Skin of body (tissue), 2 donors: ENCODE measurements around the gene PTPRN2. TPM values are rescaled to one million over a fixed set of nuclear protein-coding genes. Genes with fewer than 3 reads are reported as not detected.
"Not testable (repeated sequence)": the region's sequence is repeated elsewhere in the genome, so short reads cannot be mapped to it uniquely, and the experiment has no call there.

Source experiments
- DNase-seq: peaks from one replicate; lab custom pipeline; 2025; lab: John Stamatoyannopoulos, UW
- total RNA-seq: library from RNA; depleted of rRNA; stranded (reverse); fragments of >200 nt; gene quantifications from one replicate; pipeline ENCODE4 v1.2.3, GENCODE V29; 2014

The PTPRN2 gene
- total RNA-seq, 1 donor from 2014 or later = 0.99 TPM

GRCh38 chr7:157792241-157793086 is 795.2 kb downstream of the PTPRN2 start:
- DNase-seq = no peak

GRCh38 chr7:157791666-157792065 is 796.0 kb downstream of the PTPRN2 start:
- DNase-seq = no peak

GRCh38 chr7:157791261-157791660 is 796.4 kb downstream of the PTPRN2 start:
- DNase-seq = no peak

DNA sequence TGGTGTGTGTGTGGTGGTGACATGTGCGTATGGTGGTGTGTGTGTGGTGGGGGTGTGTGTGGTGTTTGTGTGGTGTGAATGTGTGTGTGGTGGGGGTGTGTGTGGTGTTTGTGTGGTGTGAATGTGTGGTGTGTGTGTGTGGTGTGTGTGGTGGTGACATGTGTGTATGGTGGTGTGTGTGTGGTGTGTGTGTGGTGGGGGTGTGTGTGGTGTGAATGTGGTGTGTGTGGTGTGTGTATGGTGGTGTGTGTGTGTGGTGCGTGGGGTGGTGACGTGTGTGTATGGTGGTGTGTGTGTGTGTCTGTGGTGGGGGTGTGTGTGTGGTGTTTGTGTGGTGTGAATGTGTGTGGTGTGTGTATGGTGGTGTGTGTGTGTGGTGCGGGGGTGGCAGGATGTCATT is 797.7 kb downstream of the PTPRN2 start:
- no peak for DNase-seq

DNA sequence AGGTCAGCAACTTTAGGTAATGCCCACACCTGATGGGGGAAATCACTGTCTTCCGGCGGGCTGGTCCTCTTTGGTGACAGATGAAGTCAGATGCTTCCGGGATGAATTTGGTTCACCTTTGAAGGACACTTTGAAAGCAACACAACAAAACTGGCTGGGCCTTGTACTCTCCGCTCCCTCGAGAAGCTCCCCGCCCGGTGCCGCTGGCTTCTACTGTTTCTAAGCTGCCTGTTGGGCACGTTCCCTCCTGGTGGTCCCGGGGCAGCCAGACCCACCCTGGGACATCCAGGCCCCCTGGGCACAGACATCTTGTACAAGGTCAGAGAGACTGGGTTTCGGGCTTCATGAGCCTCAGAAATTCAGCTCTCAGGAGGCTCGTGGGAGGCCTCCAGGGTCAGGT is 798.5 kb downstream of the PTPRN2 start:
- no peak for DNase-seq

DNA sequence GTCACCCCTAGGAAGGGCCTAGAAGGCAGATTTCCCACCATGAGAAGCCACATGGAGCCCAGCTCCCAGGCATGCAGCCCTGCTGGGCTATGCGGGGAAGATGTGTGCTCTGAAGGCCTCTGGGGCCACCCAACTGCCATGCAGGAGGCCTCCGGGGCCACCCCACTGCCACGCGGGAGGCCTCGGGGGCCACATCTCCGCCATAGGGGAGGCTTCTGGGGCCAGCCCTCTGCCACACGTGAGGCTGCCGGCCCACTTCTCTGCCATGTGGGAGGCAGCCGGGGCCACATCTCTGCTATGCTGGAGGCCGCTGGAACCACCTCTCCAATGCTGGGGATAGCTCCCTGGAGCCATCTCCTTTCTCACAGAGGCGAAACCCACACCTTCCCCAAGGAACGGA is 799.0 kb downstream of the PTPRN2 start:
- no peak for DNase-seq

DNA sequence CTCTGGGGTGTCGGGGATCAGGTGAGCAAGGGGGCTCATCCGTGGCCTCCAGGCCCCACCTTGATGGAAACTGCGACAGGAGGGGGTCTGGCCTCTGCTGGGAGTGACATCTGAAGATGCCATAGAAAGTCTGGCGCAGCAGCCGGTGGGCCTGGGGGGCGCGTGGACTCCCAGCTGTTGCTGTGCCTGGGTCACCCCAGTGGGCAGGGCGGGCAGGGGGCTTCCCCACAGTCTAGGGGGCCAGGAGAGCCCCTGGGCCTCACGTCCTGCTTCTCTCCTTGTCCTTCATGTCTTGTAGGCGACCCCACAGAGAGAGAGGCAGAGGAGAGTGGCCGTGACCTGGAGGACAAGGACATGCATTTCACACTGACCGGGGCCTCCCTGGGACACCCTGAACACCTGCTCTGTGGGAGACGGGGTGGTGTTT is 800.3 kb downstream of the PTPRN2 start:
- DNase-seq = no peak

- no peak for DNase-seq
These were observed 801.0 kb downstream of the PTPRN2 start for GRCh38 chr7:157786375-157787274.

GRCh38 chr7:157785486-157786186 is 802.0 kb downstream of the PTPRN2 start:
- no peak for DNase-seq

DNA sequence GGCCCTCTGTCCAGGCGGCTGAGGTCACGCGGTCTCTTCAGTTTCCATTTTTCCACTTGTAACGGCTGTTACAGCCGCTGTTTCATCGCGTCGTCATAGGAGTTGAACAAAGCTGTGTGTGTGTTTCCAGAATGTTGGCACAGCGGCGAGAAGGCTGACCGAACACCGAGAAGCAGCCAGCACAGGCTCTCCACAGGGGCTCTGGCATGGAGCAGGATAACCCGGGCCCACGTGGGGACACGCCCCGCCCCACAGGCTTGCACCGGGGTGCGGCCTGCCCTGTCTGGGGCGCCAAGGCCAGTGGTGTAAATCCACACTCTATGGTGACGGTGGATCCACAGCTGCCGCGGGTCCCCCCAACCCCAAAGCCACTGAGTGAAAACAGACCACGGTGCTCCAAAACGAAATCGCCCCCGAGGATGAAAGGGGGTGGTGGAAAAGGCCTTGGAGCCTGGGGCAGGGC is 802.6 kb downstream of the PTPRN2 start:
- DNase-seq = no peak

- no peak for DNase-seq
These were observed 803.4 kb downstream of the PTPRN2 start for GRCh38 chr7:157784041-157784835.

DNA sequence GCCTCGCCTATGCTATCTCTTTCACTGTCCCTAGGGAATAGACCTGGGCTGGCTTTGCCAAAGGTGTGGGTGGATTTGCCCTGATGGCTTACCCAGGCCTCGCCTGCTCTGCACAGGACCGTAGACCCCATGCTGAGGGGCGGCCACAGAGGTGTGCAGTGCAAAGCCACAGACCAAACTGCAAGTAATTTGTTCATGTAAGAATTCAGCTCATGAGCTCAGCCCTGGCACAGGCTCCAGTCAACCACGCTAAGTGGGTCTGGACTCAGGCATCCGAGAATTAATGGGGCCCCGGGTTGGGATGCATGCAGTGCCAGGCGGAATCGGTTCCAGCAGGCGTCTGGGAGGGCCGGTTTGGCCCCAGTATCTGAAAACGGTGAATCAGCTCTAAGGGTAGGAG is 805.6 kb downstream of the PTPRN2 start:
- DNase-seq = no peak

DNA sequence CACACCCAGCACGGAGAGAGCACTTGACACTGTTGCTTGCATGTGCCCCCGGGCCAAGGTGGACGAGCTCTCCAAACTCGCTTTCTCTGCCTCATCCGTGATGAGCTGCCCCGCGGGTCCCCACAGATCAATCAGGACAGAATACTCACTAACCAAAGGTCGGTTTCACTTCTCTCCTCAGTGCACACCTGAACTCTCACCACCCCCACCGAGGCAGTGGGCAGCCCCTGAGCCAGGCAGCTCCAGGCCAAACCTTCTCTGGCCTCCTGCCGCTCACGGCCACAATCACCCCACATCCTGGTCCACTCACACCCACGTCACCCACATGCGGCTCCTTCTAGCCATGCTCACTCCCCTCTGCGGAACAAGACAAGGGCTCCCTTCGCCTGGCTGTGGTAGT is 806.9 kb downstream of the PTPRN2 start:
- no peak for DNase-seq

DNA sequence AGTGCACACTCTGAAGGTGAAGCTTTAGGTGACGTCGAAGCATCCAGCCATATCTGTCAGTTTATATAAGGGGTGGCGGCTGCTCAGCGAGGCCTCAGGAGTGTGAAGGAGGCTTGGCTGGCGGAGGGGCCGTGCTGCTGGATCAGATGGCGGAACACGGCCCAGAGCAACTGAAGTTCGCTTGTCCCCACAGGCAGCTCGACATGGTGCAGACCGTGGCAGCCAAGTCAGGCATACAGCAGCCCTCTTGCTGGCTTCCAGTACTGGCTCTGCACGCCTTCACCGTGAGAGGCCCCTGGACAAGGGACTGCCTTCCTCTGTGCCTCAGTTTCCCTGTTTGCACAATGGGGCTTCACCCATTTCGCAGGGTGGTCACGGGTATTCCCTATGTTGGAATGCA is 807.3 kb downstream of the PTPRN2 start:
- no peak for DNase-seq

- DNase-seq = no peak
These were observed 808.4 kb downstream of the PTPRN2 start for GRCh38 chr7:157779206-157779605.

DNA sequence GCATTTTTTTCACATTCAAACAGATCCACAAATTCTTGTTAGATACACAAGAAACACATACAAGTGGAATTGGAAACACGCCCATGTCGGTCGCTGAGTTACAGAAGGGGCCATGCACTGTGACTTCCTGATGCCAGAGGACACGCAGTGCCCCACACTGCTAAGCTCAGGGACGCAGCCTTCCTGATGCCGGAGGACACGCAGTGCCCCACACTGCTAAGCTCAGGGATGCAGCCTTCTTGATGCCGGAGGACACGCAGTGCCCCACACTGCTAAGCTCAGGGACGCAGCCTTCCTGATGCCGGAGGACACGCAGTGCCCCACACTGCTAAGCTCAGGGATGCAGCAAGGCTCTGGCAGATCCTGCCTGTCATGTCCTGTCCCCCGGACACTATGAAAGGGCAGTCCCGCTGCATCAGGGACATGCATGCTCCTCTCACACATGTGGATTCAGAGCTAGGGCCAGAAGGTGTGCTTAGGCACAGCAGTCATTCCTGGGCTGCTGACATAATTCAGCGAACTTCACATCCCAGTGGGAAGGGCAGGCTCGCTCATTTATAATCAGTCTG is 810.3 kb downstream of the PTPRN2 start:
- not testable (repeated sequence) for DNase-seq

GRCh38 chr7:157775560-157776332 is 811.9 kb downstream of the PTPRN2 start:
- no peak for DNase-seq

GRCh38 chr7:157775021-157775559 is 812.5 kb downstream of the PTPRN2 start:
- no peak for DNase-seq

- DNase-seq = no peak
These were observed 813.1 kb downstream of the PTPRN2 start for GRCh38 chr7:157774495-157774894.
